Suppressor macrophage treated with lipopolysaccharide for 4 hours (primary cell): ENCODE results near the gene STRIP1.
"Not testable (repeated sequence)": the region's sequence is repeated elsewhere in the genome, so short reads cannot be mapped to it uniquely, and the experiment has no call there.

Experiments used
- DNase-seq: peaks from one replicate; pipeline ENCODE4 v3.0.0-alpha.2; 2020

The STRIP1 gene

GRCh38 chr1:110070671-110071242, 36.3 kb downstream of the STRIP1 start, which contains the start of gene ALX3:
TSS of gene ALX3 (minus strand) at chr1:110070672. CDS start at chr1:110070612, 60 bp downstream.
- no peak for DNase-seq

DNA sequence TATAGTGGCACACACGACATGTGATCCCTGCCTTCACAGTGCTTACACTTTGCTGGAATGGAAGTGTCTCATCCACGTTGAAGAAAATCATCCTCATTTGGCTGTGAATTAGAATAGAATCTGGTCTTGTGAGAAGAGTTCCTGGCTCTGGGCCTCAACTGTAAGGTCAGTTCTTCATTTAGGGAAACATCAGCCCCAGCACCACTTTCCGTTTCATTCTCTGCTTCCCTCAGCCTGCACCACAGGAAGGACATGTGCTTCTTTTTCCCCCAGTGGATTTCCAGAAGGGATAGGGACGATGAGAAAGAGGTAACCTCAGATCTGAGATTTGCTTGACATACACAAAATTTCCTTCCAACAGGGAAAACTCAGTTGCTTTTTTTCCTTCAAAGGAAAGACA, 39.7 kb downstream of the STRIP1 start:
- peak; percentile 70 for DNase-seq

DNA sequence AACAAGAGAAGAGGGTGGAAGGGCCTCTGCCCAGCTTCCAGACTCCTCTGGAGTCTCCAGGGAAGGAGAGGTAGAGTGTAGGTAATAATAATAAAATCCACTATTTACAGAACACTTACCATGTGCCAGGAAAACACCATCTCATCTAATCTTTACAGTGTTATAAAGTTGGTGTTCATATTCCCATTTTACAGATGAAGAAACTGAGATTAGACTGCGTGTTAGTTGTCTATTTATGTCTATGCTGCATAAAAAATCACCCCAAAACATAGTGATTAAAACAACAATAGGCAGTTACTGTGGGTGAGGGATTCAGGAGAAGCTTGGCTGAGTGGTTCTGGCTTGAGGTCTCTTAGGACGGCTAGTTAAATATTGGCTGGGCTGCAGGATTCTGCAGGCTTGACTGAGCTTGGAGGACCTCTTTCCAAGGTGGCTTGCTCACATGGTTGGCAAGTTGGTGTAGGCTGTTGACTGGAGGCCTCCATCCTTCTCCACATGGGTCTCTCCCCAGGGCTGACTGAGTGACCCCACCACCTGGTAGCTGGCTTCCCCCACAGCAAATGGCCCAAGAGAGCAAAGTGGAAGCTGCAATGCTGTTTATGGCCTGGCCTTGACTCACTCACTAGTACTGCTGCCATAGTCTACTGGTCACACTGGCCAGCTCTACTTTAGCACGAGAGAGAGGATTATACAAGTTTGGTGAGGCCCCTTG, 42.5 kb downstream of the STRIP1 start:
- no peak for DNase-seq

GRCh38 chr1:110079995-110080394, 45.6 kb downstream of the STRIP1 start:
- DNase-seq = not testable (repeated sequence)

DNA sequence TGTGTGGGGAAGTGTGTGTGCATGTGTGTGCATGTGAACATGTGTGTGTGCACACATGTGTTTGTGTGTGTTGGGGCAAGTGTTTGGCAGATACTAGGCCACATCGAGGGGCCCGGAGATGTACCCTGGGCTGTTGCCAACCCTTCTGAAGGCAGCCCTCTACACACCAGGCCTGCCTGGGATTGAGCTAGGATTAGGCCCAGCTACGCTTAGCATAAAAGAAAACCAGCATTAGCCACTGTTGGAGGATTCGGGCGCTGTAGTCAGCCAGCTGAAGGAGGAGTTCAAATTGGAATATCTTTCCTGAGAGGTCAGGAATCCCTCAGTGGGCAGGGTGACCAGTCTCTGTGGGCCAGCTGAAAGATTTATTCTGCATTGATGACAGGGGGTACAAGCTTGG, 46.6 kb downstream of the STRIP1 start:
- DNase-seq = no peak

GRCh38 chr1:110082477-110082876, 48.1 kb downstream of the STRIP1 start:
- no peak for DNase-seq

DNA sequence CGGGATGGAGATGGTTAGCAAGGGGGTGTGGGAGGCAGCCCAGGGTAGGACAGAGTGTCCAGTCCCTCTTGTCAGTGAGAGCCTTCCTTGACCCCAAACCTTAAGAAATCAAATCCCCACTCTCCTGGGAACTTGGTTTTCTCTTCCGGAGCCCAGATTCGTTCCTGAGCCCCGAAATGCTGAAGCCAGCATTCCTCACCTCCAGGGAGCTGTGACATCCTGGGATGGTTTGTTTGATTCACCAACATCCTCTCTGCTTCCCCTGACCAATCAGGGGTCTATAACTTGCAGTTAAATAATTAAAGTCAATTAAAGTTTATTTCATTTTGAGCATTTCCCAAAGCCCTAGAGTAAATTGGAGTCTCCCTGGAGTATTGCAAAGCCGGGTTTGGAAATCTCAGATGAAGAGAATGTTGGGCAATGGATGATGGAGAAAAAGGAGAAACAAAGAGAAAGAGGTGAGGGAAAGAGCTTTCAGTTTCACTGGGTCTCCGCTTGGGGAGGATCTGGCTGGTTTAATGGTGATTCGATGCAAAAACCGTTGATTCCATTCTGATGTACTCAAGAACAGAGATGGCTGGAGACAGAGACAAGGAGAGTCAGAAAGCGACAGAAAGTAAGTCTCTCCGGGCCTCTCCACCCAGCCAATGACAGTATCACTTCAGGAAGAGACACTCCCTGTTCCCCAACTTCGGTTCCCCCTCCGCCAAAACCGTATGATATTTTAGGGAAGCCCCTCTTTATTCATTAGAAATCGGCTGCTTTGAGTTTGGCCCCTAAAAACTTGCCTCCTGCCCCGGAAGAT, 48.8 kb downstream of the STRIP1 start:
- DNase-seq = peak; percentile 63

GRCh38 chr1:110083866-110084226, 49.4 kb downstream of the STRIP1 start:
- DNase-seq = no peak

DNA sequence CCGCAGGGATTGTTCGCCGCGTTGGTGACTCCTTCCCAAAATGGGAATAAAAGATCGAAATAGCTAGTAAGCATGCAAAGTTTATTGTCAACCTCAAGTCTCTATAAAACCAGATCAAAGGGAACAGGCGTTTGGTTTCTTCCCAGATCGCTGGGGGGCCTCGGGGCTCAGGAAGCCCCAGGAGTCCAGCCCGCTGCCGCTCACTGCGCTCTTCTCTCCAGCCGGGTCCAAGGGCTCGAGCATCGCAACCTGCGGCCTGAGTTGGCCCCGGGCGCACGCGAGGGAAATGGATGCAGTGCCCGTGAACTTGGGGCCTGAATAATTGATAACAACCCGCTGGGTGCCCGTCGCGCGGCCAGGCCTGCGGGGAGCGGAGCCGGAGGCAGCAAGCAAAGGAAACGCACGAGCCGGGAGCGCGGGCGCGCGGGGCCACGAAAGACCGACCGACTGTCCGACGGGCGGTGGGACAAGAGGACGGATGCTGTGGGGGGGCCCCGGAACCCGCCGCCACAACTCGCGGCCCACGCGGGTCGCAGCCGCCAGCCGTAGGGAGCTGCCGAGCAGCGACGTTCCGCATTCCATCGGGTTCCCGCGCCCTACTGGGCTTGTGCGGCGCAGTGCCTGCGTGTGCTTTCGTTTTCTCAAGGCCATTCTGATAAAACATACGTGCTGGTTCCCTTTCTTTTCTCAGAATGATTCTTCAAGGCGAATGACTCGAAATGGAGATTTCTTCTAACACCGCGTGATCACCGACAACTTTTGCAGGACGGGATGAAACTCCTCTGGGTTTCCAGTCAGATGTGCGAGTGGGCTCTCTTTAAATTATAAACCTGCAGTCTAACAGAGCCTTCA, 50.0 kb downstream of the STRIP1 start:
- peak; percentile 88 for DNase-seq

GRCh38 chr1:110085671-110086070, 51.2 kb downstream of the STRIP1 start:
- no peak for DNase-seq

DNA sequence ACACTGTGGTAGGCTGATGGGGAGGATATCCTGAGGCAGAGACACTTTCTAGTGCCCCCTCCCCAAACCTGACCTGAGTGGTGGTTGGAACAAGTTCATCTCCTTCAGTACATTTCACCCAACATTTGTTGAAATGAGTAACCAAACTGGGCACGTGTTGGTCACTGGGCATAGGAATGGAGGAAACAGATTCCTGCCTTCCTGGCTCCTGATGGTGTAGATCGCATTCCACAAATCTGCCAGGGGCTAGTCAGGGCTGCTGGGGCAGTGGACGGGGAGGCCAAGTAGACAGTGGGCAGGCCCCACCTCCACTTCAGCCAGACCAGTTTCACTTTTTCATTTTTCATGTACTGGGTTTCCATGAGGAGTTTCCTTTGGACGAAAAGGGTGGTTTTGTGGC, 52.5 kb downstream of the STRIP1 start:
- DNase-seq = no peak

DNA sequence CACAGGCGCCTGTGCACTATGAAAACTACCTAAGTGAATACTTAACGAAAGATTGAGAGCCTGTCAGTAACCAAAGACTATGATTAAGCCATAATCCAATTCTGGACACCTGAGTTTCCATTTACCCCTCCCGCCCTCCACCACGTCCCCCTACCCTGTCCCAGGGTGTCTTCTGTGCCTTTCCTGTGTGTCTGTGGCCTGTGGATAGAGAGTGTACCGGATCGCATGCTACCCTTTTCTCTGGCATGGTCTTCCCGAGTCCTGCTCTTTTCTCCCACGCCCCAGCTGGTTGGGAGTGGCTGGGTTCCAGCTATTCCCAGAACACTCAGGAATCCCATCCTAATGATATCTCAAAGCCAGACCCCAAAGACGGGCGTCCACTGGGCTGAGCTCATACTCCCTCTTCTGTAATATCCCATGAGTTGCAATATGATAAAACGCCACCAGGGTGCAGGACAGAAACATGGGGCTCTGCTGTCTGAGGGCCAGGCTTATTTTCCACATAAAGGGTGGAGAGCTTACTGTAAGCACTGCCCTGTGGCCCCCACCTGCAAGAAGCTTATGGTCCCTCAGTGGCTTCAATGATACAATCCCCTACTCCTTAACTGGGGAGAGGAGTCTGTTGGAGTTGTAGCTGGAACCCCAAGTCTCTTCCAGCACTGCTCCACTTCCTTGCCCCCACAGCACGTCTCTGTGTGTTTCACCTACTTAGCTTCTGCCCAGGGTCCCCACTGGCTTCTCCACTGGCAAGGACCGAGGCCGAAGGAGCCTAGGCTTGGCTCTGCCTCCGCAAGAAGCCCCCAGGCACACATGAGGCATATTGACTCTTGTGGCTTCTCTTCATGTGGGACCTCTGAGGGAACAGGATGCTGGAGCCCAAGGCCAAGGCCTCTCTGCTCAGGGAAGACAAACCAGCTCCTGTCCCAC, 53.7 kb downstream of the STRIP1 start:
- DNase-seq = peak; percentile 71

GRCh38 chr1:110088739-110089316, 54.4 kb downstream of the STRIP1 start:
- no peak for DNase-seq

DNA sequence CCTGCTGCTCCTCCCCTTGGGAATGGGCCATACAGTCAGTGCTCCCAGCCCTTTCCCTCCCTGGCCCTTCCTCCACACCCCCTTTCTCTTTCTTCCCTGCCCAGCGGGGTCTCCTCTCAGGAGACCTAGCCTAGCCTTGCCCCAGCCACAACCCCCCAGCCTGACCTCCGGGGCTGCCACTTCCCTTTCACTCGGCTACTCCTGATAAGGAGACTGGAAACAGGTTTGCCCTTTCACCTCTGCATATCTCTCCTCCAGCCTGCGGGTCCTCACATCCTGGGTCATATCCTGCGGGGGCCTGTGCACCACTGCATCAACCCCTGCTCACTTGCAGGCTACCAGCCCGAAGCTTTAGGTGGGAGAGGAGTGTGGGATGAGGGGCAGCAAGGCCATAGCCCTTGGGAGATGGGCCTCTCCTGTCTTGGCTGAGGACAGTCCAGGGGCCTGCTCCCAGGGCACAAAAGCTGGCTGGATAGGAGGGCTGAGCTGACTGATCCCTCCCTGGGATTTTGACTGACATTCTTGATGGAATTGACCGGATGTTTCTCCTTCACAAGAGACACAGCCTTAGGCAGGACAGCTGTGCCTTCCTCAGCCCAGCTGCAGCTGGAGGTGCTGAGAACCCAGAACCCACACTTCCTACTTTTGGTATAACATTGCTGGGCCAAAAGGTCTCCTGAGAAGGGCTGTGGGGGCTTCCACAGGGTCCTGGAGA, 55.3 kb downstream of the STRIP1 start:
- DNase-seq = no peak

GRCh38 chr1:110091381-110091780, 57.0 kb downstream of the STRIP1 start:
- DNase-seq = no peak

DNA sequence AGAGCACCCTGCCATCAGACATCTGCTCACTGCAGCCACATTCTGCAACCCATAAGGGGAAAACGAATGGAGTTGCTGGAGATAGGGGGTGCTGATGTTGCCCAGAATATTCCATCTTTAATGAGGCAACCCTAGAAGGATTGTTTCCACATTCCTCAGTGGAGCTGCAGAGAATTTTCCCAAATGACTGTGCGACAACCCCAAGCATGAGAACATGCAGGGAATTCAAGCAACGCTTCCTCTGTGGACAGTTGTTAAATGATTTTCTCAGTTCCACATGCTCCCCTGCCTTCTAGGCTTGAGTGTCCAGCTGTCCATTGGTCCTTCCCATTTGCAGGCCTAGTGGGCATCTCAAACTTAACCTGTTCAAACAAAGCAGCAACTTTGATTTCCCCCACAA, 57.4 kb downstream of the STRIP1 start:
- no peak for DNase-seq

DNA sequence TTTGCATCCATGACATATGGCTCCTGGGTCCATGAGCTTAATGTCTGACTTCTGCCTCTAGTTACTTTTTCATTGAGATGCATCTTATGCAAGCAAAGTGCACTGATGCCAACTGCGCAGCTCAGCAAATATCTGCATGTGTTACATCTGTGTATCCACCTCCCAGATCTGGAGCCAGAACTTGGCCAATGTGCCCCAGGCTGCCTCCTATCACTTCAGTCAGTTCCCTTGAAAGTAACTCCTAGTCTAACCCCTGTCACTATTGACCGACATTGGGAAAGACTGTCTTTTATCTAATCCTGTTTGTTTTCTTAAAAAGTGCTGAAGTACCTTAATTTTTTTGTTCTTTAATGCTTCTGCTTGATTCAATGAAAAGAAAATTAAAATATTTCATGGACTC, 58.6 kb downstream of the STRIP1 start:
- DNase-seq = no peak

DNA sequence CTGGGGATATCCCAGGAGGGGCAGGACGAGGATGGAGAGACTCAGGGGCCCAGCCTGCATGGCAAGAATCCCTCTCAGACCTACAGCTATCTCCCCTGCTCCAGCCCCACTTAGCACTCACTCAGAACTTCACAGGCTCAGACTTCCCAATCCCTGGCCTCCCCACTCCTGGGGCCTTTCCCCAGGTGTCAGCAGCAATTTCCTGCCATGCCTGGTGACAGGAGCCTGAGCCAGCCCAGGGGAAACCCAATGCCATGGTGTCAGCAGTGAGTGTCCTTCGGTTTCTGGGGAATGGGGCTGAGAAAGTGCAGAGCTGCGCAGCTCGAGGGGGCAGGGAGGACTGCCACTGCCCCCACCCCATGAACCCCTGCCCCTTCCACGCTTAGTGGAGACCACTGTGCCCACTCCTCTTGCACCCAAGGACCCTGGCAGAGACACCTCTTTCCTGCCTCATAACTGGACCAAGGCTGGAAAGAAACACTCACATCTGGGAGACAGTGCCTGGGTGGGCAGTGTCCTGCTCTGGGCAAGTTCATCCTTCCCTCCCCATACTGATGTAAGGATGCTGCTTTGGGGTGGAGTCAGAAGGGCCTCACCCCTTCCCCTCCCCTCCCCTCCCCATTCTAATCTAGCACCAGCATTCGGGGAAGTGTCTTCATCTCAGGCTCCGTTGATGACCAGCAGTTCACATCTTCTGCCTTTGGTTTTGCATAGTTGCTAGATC, 60.7 kb downstream of the STRIP1 start:
- DNase-seq = no peak

DNA sequence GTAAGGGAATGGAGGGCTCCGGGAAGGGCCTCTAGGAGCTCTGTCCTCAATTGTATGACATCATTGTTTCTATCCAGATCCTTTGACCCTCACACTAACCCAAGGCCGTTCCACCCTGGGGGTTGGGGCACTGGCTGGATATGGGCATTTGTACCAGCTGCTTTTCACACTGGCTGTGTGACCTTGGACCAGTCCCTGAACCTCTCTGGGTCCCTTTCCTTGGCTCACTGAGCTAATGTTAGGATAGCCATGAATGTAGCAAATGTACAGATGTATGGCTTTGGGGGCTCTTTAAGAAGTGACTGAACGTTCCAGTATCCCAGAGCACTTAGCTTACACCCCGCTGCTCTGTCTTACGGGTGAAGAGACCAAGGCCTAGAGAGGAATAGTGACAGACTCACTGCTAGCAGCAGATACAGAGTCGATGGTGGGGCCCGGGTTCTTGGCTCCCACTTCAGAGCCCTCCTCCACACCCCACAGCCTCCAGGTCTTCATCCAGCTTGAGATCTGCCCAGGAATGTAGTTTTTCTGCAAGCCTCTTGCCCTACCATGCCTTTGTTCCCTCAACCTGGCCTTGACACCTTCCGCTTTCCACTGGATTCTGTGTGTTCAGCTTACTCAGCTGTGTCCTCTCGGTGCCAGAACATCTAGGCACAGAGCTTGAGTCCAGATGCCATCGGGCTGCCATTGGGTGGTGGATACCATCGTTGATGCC, 63.2 kb downstream of the STRIP1 start:
- DNase-seq = no peak
